ENCODE results near the gene SPN. TPM values are rescaled to one million over a fixed set of nuclear protein-coding genes. Genes with fewer than 3 reads are reported as not detected.

SPN gene
- total and polyA plus RNA-seq, 7 donors = 0.13 to 1.5 (median 0.54) TPM

GRCh38 chr16:29698042-29698441 lies 35.0 kb downstream of the SPN start:
- intact Hi-C loops (cut with DNase I) = loop anchor here in 1 of 2 donors (10.0 kb wide), 1 partner anchor 327 kb away; the partner anchor contains the start of gene C16orf92
- no peak for ATAC-seq
- Histone ChIP-seq H3K4me3 (no peak overlapping the region), H3K27ac (no peak overlapping the region), H3K27me3 (ENCODE audit: insufficient read depth in 3 of 3, low read length in 2 of 3) (no peaks in the 10 kb centered on the region), H3K4me1 (no peaks in the 10 kb centered on the region), H3K9me3 (no peaks in the 10 kb centered on the region), H3K36me3 (ENCODE audit: insufficient read depth in 1 of 2, low read depth in 1 of 2) (no peaks in the 10 kb centered on the region)
- TF ChIP-seq, protein P1, sequence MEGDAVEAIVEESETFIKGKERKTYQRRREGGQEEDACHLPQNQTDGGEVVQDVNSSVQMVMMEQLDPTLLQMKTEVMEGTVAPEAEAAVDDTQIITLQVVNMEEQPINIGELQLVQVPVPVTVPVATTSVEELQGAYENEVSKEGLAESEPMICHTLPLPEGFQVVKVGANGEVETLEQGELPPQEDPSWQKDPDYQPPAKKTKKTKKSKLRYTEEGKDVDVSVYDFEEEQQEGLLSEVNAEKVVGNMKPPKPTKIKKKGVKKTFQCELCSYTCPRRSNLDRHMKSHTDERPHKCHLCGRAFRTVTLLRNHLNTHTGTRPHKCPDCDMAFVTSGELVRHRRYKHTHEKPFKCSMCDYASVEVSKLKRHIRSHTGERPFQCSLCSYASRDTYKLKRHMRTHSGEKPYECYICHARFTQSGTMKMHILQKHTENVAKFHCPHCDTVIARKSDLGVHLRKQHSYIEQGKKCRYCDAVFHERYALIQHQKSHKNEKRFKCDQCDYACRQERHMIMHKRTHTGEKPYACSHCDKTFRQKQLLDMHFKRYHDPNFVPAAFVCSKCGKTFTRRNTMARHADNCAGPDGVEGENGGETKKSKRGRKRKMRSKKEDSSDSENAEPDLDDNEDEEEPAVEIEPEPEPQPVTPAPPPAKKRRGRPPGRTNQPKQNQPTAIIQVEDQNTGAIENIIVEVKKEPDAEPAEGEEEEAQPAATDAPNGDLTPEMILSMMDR (IDR thresholded peaks at IDR 0.05) = no peak
- DNase-seq = no peak
- WGBS, 3 donors = 78 to 92% (median 91%) methylated on average over 2 of the region's 2 CpGs

GRCh38 chr16:29698484-29699323 lies 35.7 kb downstream of the SPN start:
- Histone ChIP-seq H3K27me3 (ENCODE audit: insufficient read depth in 3 of 3, low read length in 2 of 3) (no peaks in the 10 kb centered on the region), H3K4me3 (no peak overlapping the region), H3K36me3 (ENCODE audit: insufficient read depth in 1 of 2, low read depth in 1 of 2) (no peaks in the 10 kb centered on the region), H3K27ac (no peak overlapping the region), H3K9me3 (no peaks in the 10 kb centered on the region), H3K4me1 (no peaks in the 10 kb centered on the region)
- intact Hi-C loops (cut with DNase I) = loop anchor here in 1 of 2 donors (10.0 kb wide), 1 partner anchor 326 kb away; the partner anchor contains the start of gene C16orf92
- TF ChIP-seq, protein P1 (IDR thresholded peaks at IDR 0.05) = no peak
- 92% methylated on average over 17 of the region's 17 CpGs for WGBS, 3 donors
- DNase-seq (no peak), ATAC-seq (no peak)

- intact Hi-C loops (cut with DNase I) = loop anchor here (5.0 to 10.0 kb wide), 4 partner anchors 85 to 325 kb away; partner anchors contain the start of gene C16orf92 (in 1 of the 2)
- 60 to 67% (median 63%) methylated on average over 11 of the region's 11 CpGs for WGBS, 3 donors
- Histone ChIP-seq H3K27ac (no peak overlapping the region), H3K4me3 (no peak overlapping the region), H3K27me3 (ENCODE audit: insufficient read depth in 3 of 3, low read length in 2 of 3) (no peaks in the 10 kb centered on the region), H3K9me3 (no peaks in the 10 kb centered on the region), H3K4me1 (no peaks in the 10 kb centered on the region), H3K36me3 (ENCODE audit: insufficient read depth in 1 of 2, low read depth in 1 of 2) (no peaks in the 10 kb centered on the region)
- TF ChIP-seq, protein P1 (IDR thresholded peaks at IDR 0.05) = no peak
- ATAC-seq (no peak), DNase-seq (no peak)
Measured at GRCh38 chr16:29699324-29700219, 36.5 kb downstream of the SPN start.

GRCh38 chr16:29700253-29700987 lies 37.4 kb downstream of the SPN start:
- H3K9me3 ChIP-seq = no peaks in the 10 kb centered on the region
- no peak overlapping the region for H3K4me3 ChIP-seq
- H3K36me3 ChIP-seq (ENCODE audit: insufficient read depth in 1 of 2, low read depth in 1 of 2) = no peaks in the 10 kb centered on the region
- TF ChIP-seq, protein P1 (IDR thresholded peaks at IDR 0.05) = peak; percentile 91
- WGBS, 3 donors = 14 to 16% (median 16%) methylated on average over 14 of the region's 14 CpGs
- DNase-seq (peak; percentile 73 to 86), ATAC-seq (peak; percentile 89 to 98 (median 94))
- intact Hi-C loops (cut with DNase I) = loop anchor here (5.0 to 10.0 kb wide), 3 partner anchors 84 to 302 kb away; no protein-coding TSS in a partner anchor
- no peak overlapping the region for H3K27ac ChIP-seq
- H3K4me1 ChIP-seq = no peaks in the 10 kb centered on the region
- no peaks in the 10 kb centered on the region for H3K27me3 ChIP-seq (ENCODE audit: insufficient read depth in 3 of 3, low read length in 2 of 3)

Measured in psoas muscle (tissue), 8 donors.